22Rv1 (cell line): ENCODE results near the gene JARID2.

ENCODE experiments used
- ZFX ChIP-seq: fragments of 450-650 bp; IDR thresholded peaks from 2 replicates; pipeline ENCODE4 v1.6.1; 2017; ENCODE audit warnings: antibody characterized with exemption, borderline replicate concordance
- TF ChIP-seq, protein P1 (sequence below): fragments of 450-650 bp; IDR thresholded peaks from 2 replicates; pipeline ENCODE4 v1.5.1; 2017; ENCODE audit warnings: mild to moderate bottlenecking

DNA sequence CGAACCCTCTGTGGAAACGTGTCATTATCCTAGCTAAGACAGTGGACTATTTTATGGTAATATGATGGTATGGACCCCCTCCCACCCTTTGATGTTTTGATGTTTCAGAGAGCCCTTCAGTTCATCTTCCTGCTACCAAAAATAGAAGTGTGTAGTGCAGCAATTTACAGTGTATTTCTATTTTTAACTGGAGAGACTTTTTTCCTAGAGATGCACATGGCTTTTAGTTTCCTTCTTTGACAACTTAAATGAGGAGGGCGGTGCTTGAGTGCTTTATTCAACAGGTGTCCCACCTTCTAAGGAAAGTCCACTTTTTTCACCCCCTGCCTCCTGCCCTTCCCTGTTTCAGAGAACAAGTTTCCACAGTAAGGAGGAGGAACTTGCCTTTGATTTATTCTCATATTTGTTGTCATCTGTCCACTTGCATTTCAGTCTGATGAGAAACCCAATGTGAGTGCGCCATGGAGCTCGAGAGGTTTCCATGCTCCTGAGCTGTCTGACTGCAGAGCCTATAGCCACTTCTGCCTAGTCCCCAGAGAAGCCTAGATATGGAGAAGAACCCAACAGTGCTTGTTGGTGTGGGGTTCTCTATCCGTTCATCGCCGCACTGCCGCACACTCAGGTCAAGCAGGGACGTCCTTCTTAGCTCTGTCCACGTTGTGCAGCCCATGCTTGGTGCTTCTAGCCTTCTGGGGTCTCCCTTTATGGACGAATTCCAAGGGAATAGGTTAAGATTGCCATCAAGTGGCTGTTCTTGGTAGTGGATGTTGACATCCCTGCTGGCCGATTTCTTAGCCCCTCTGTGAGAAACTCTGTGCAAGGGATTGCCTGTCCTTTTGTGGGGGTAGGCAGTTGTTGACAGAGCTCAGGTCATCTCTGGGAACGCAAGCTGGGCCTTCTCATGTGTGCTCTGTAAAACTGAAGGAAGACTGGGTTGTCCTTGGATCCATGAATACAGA is 144.2 kb downstream of the JARID2 start:
- TF ChIP-seq, protein P1, sequence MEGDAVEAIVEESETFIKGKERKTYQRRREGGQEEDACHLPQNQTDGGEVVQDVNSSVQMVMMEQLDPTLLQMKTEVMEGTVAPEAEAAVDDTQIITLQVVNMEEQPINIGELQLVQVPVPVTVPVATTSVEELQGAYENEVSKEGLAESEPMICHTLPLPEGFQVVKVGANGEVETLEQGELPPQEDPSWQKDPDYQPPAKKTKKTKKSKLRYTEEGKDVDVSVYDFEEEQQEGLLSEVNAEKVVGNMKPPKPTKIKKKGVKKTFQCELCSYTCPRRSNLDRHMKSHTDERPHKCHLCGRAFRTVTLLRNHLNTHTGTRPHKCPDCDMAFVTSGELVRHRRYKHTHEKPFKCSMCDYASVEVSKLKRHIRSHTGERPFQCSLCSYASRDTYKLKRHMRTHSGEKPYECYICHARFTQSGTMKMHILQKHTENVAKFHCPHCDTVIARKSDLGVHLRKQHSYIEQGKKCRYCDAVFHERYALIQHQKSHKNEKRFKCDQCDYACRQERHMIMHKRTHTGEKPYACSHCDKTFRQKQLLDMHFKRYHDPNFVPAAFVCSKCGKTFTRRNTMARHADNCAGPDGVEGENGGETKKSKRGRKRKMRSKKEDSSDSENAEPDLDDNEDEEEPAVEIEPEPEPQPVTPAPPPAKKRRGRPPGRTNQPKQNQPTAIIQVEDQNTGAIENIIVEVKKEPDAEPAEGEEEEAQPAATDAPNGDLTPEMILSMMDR, result peak; percentile 22; the same call in 1 of the 2 replicates
- TF ChIP-seq ZFX, result no peak
